NCI-H1417 (cell line): ENCODE data around the gene KRR1.
"Not testable (repeated sequence)": the region's sequence is repeated elsewhere in the genome, so short reads cannot be mapped to it uniquely, and the experiment has no call there.

ENCODE experiments used
- DNase-seq, 3 experiments: peaks; one replicate each; lab custom pipeline; 2025; lab: John Stamatoyannopoulos, UW

Gene KRR1

GRCh38 chr12:75476071-75476470, 35.3 kb downstream of the KRR1 start:
- DNase-seq: no peak

DNA sequence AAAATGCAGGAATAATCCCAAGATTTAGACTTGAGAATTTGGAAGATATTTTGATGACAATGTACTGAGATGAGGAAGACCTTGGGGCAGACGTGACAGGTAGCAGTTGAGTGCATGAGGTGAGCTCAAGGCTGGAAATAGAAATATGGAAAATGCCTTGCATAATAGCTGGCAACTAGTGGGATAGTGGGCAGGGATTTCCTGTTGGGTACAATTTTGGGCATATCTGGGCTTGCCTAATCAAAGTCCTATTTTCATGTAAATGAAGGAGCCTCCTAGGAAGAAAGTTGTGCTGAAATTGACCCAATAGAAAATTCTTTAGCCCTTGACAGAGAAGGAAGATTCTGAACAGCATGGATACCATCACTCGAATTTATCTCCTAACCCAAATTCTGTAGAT, 37.3 kb downstream of the KRR1 start:
- DNase-seq: no peak

GRCh38 chr12:75471902-75472890, 39.2 kb downstream of the KRR1 start:
- no peak for DNase-seq

DNA sequence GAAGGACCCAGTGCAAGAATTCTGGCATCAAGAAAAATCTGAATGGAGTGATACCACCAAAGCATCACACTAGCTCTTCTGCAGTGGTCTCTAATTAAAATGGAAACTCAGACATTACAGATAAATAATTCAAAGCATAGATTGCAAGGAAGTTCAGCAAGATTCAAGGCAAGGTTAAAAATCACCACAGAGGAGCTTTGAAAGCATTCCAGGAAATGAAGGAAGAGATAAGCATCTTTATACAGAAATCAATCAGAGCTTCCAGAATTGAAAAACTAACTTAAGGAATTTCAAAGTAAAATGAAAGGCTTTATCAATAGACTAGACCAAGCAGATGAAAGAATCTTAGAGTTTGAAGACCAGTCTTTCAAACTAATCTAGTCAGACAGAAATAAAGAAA, 51.2 kb downstream of the KRR1 start:
- DNase-seq: no peak

DNA sequence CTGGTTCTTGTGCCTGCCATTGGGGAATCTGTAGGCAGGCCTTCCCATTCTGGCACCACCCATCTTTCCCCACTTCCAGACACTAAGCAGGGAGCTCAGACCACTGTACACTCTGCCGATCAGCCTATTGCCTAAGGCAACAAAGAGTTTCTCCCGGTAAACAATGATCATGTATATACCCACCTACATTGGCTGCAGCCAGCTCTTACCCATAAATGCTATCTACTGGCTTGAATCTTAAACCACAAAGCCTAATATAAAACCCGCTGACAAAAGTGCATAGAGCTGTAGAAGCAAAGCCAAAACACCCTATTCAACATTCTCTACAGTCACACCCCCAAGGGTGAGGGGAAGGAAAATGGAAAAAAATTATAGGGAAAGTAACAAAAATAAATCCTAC, 51.7 kb downstream of the KRR1 start:
- DNase-seq: no peak

GRCh38 chr12:75457866-75458265, 53.5 kb downstream of the KRR1 start:
- DNase-seq: not testable (repeated sequence)

DNA sequence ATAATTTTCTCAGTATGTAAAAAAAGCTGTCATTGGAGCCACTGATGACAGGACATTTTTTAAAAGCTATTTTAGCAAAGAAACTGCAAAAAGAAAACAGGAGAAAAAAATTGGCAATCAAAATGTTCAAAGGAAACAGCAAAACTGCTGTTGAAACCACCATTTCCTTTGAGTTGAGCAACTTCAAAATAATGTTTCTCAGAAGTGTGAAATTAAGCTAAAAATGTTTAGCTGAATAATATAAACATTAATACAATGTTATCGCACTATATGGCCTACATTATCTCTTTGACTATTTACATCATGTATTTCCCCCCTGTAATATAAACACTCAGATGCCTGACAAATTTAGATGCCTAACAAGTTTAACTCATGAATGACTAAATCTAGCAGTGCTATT, 54.2 kb downstream of the KRR1 start:
- no peak for DNase-seq

DNA sequence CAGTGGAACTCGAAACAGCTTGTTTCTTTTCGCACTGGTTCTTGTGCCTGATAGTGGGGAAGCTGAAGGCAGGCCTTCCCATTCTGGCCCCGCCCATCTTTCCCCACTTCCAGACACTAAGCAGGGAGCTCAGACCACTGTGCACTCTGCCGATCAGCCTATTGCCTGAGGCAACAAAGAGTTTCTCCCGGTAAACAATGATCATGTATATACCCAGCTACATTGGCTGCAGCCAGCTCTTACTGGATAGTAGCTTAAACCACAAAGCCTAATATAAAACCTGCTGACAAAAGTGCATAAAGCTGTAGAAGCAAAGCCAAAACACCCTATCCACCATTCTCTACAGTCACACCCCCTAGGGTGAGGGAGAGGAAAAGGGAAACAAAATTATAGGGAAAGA, 55.6 kb downstream of the KRR1 start:
- DNase-seq: peak in 2 of 3 experiments; percentile 57 to 76

GRCh38 chr12:75452675-75453330, 58.6 kb downstream of the KRR1 start:
- DNase-seq: no peak

- DNase-seq: no peak
These were observed 63.6 kb downstream of the KRR1 start for GRCh38 chr12:75447691-75448393.

DNA sequence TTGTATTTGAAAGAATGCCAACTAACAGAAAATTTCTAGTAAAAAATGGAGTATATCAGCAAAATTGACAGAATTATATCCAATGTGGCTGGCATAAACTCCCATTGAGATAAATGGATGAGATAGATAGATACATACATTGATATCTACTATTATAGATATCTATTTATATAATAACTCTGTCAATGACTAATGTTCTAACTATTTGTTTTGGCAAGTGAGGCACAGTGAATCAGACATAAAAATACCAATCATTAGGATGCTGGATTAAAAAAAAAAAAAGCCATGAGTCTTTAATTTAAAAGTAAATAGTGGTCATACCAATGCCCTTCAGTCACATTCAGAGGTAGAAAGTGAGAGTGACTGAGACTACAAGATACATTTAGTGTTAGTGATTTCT, 64.6 kb downstream of the KRR1 start:
- DNase-seq: no peak

DNA sequence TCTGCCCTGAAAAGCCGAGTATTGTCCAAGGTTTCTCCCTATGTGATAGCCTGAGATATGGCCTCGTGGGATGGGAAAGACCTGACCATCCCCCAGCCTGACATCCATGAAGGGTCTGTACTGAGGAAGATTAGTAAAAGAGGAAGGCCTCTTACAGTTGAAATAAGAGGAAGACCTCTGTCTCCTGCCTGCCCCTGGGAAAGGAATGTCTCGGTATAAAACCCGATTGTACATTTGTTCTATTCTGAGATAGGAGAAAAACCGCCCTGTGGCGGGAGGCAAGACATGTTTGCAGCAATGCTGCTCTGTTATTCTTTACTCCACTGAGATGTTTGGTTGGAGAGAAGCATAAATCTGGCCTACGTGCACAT, 66.3 kb downstream of the KRR1 start:
- not testable (repeated sequence) for DNase-seq

DNA sequence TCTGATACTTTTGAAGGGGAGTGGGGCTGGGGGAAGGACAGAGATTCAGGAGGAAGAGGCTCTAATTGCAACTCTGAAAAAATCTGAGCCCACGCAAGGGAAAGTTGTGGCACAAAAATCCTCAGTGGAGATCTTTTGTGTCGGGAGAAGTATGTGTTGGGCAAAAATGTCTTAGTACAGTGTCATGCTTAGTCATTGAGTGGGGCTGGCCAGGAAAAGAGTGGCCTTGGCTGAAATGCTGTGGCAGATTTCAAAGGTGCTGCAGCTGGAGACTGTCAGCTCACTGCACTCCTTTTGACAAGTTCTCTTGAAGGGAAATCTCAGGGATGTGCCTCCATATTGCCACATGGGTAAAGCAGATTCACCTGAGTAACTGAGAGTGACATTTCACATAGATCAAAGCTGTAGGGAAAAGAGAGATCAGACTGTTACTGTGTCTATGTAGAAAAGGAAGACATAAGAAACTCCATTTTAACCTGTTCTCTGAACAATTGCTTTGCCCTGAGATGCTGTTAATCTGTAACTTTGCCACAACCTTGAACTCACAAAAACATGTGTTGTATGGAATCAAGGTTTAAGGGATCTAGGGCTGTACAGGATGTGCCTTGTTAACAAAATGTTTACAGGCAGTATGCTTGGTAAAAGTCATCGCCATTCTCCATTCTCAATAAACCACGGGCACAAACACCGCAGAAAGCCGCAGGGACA, 66.8 kb downstream of the KRR1 start:
- DNase-seq: no peak

DNA sequence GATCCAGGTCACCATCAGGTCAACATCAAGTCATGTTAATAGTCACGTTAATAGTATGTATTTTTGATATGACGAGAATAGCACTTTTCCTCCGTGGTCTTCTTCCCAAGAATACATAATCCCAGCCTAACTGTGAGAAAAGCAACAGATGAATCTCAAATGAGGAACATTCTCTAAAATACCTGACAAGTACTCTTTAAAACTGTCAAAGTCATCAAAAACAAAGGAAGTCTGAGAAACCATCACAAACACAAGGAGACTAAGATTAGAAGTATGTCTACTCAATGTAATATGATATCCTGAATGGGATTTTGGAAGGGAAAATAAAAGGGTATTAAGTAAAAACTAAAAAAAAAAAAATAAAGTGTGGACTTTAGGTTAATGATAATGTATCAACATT, 67.7 kb downstream of the KRR1 start:
- no peak for DNase-seq

GRCh38 chr12:75442454-75442853, 69.0 kb downstream of the KRR1 start:
- not testable (repeated sequence) for DNase-seq

DNA sequence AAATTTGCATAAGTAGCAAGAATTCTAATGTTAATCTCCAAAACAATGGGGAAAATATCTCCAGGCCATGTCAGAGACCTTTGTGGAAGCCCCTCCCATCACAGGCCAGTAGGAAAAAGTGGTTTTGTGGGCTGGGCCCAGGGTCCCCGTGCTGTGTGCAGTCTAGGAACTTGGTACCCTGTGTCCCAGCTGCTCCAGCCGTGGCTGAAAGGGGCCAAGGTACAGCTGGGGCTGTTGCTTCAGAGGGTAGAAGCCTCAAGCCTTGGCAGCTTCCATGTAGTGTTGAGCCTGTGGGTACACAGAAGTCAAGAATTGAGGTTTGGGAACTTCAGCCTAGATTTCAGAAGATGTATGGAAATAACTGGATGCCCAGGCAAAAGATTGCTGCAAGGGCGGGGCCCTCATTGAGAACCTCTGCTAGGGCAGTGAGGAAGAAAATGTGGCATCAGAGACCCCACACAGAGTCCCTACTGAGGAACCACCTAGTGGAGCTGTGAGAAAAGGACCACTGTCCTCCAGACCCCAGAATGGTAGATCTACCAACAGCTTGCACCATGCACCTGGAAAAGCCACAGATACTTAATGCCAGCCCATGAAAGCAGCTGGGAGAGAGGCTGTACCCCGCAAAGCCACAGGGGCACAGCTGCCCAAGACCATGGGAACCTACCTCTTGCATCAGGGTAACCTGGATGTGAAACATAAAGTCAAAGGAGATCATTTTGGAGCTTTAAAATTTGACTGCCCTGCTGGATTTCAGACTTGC, 69.5 kb downstream of the KRR1 start:
- not testable (repeated sequence) for DNase-seq
